GM19468 (cell line): Measurements from ENCODE around the gene ANP32E.
"Not testable (repeated sequence)": the region's sequence is repeated elsewhere in the genome, so short reads cannot be mapped to it uniquely, and the experiment has no call there.

Experiments used
- ATAC-seq: cut with Tn5 transposase; IDR thresholded peaks from one replicate; pipeline ENCODE4 v1.9.1; 2021; ENCODE audit warnings: mild to moderate bottlenecking, moderate library complexity, moderate number of reproducible peaks; ENCODE audit not compliant: unreplicated experiment; ENCODE audit errors: extremely low read depth

ANP32E gene

GRCh38 chr1:150257624-150258585, 22.0 kb upstream of the ANP32E start, which contains the start of gene CA14:
TSS of gene CA14 (plus strand) at chr1:150257774. CDS start at chr1:150258129, 355 bp downstream.
- no peak for ATAC-seq

GRCh38 chr1:150256554-150257341, 20.8 kb upstream of the ANP32E start:
- ATAC-seq, result no peak

GRCh38 chr1:150256198-150256553, 20.3 kb upstream of the ANP32E start:
- no peak for ATAC-seq

- ATAC-seq, result no peak
These were observed 14.0 kb upstream of the ANP32E start for GRCh38 chr1:150249936-150250335.

GRCh38 chr1:150243003-150243402, 7.1 kb upstream of the ANP32E start:
- no peak for ATAC-seq

GRCh38 chr1:150237746-150238145, 1.8 kb upstream of the ANP32E start:
- no peak for ATAC-seq

GRCh38 chr1:150237176-150237575, 1.3 kb upstream of the ANP32E start:
- ATAC-seq, result not testable (repeated sequence)

GRCh38 chr1:150236614-150237100, 745 bp upstream of the ANP32E start:
- ATAC-seq, result no peak

GRCh38 chr1:150235294-150235851, 539 bp downstream of the ANP32E start:
- no peak for ATAC-seq

- peak; percentile 13 for ATAC-seq
These were observed 1.2 kb downstream of the ANP32E start for GRCh38 chr1:150234566-150235293.

- ATAC-seq, result no peak
These were observed 1.7 kb downstream of the ANP32E start for GRCh38 chr1:150234309-150234565.

GRCh38 chr1:150233359-150234308, 2.3 kb downstream of the ANP32E start:
- ATAC-seq, result no peak

GRCh38 chr1:150232921-150233320, 3.0 kb downstream of the ANP32E start:
- not testable (repeated sequence) for ATAC-seq

GRCh38 chr1:150228246-150228645, 7.7 kb downstream of the ANP32E start:
- not testable (repeated sequence) for ATAC-seq

GRCh38 chr1:150227228-150227627, 8.7 kb downstream of the ANP32E start:
- ATAC-seq, result no peak

GRCh38 chr1:150226486-150226885, 9.4 kb downstream of the ANP32E start:
- ATAC-seq, result no peak

- ATAC-seq, result no peak
These were observed 10.4 kb downstream of the ANP32E start for GRCh38 chr1:150225546-150225945.

GRCh38 chr1:150224983-150225382, 10.9 kb downstream of the ANP32E start:
- ATAC-seq, result no peak

- ATAC-seq, result no peak
These were observed 14.4 kb downstream of the ANP32E start for GRCh38 chr1:150221552-150221951.
